Neural cell (in vitro differentiated cells): ENCODE measurements around the gene SMCHD1.

Experiments used
- CTCF ChIP-seq: fragments of 450-650 bp; IDR thresholded peaks from 2 replicates; pipeline ENCODE4 v1.5.1; 2014; ENCODE audit warnings: antibody characterized with exemption, mild to moderate bottlenecking, moderate library complexity; ENCODE audit not compliant: poor library complexity, severe bottlenecking
- EP300 ChIP-seq: fragments of 450-650 bp; conservative IDR thresholded peaks from 2 replicates; pipeline ENCODE4 v1.6.1; 2014; ENCODE audit warnings: antibody characterized with exemption, mild to moderate bottlenecking, moderate library complexity; ENCODE audit not compliant: poor library complexity, severe bottlenecking
- EZH2 ChIP-seq: fragments of 200-600, 300-800 bp; shearing (Covaris generic), sonication (generic); IDR thresholded peaks from 2 replicates; pipeline ENCODE4 v1.6.1; 2014; ENCODE audit warnings: antibody characterized with exemption, low read length, borderline replicate concordance, mild to moderate bottlenecking; ENCODE audit not compliant: insufficient read depth, poor library complexity, severe bottlenecking
- RAD21 ChIP-seq: fragments of 450-650 bp; conservative IDR thresholded peaks from 2 replicates; pipeline ENCODE4 v1.6.1; 2014; ENCODE audit warnings: antibody characterized with exemption, mild to moderate bottlenecking, moderate library complexity
- TAF1 ChIP-seq: IDR thresholded peaks from 2 replicates; pipeline ENCODE4 v1.6.1; 2012; ENCODE audit warnings: low read depth

- TF ChIP-seq CTCF = no peak
- no peak for TF ChIP-seq EZH2
- no peak for TF ChIP-seq RAD21
- TF ChIP-seq TAF1 = no peak
- TF ChIP-seq EP300 = no peak
These were observed 61.1 kb downstream of the SMCHD1 start for GRCh38 chr18:2716394-2717326.
